Omental fat pad (tissue), 4 donors: ENCODE results near the gene TLR7. TPM values are rescaled to one million over a fixed set of nuclear protein-coding genes. Genes with fewer than 3 reads are reported as not detected.

Experiments
- ATAC-seq: fragments of 150-250 bp; one replicate; pipeline ENCODE4 v1.9.1; 2016; ENCODE audit warnings: mild to moderate bottlenecking, moderate library complexity; ENCODE audit not compliant: low FRiP score
- DNase-seq: peaks from one replicate; pipeline ENCODE4 v3.0.0-alpha.2; 2019; ENCODE audit warnings: low spot score
- total RNA-seq, 4 donors: library from RNA; depleted of rRNA; stranded (reverse); fragments of >200 nt; gene quantifications; one replicate each; pipeline ENCODE4 v1.1.0, GENCODE V29; 2016
- TF ChIP-seq, protein P1 (sequence below), 3 donors: fragments of 450-650 bp; IDR thresholded peaks; one replicate each; pipeline ENCODE4 v1.5.1; 2016 to 2017; ENCODE audit warnings: antibody characterized with exemption in 3 of 3, mild to moderate bottlenecking in 3 of 3, moderate library complexity in 2 of 3

The TLR7 gene
- total RNA-seq, 4 donors from 2014 or later = 0.32 to 1.3 (median 0.95) TPM

DNA sequence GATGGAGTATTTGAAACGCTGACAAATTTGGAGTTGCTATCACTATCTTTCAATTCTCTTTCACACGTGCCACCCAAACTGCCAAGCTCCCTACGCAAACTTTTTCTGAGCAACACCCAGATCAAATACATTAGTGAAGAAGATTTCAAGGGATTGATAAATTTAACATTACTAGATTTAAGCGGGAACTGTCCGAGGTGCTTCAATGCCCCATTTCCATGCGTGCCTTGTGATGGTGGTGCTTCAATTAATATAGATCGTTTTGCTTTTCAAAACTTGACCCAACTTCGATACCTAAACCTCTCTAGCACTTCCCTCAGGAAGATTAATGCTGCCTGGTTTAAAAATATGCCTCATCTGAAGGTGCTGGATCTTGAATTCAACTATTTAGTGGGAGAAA lies 52.7 kb downstream of the TLR7 start:
- ATAC-seq = no peak

DNA sequence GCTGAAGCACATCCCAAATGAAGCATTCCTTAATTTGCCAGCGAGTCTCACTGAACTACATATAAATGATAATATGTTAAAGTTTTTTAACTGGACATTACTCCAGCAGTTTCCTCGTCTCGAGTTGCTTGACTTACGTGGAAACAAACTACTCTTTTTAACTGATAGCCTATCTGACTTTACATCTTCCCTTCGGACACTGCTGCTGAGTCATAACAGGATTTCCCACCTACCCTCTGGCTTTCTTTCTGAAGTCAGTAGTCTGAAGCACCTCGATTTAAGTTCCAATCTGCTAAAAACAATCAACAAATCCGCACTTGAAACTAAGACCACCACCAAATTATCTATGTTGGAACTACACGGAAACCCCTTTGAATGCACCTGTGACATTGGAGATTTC lies 54.1 kb downstream of the TLR7 start:
- TF ChIP-seq, protein P1, sequence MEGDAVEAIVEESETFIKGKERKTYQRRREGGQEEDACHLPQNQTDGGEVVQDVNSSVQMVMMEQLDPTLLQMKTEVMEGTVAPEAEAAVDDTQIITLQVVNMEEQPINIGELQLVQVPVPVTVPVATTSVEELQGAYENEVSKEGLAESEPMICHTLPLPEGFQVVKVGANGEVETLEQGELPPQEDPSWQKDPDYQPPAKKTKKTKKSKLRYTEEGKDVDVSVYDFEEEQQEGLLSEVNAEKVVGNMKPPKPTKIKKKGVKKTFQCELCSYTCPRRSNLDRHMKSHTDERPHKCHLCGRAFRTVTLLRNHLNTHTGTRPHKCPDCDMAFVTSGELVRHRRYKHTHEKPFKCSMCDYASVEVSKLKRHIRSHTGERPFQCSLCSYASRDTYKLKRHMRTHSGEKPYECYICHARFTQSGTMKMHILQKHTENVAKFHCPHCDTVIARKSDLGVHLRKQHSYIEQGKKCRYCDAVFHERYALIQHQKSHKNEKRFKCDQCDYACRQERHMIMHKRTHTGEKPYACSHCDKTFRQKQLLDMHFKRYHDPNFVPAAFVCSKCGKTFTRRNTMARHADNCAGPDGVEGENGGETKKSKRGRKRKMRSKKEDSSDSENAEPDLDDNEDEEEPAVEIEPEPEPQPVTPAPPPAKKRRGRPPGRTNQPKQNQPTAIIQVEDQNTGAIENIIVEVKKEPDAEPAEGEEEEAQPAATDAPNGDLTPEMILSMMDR (IDR thresholded peaks at IDR 0.05) = no peak
- no peak for ATAC-seq

More for the DNA sequence above, 52.7 kb downstream of the TLR7 start:
- TF ChIP-seq, protein P1 (IDR thresholded peaks at IDR 0.05) = no peak
- no peak for DNase-seq

DNA sequence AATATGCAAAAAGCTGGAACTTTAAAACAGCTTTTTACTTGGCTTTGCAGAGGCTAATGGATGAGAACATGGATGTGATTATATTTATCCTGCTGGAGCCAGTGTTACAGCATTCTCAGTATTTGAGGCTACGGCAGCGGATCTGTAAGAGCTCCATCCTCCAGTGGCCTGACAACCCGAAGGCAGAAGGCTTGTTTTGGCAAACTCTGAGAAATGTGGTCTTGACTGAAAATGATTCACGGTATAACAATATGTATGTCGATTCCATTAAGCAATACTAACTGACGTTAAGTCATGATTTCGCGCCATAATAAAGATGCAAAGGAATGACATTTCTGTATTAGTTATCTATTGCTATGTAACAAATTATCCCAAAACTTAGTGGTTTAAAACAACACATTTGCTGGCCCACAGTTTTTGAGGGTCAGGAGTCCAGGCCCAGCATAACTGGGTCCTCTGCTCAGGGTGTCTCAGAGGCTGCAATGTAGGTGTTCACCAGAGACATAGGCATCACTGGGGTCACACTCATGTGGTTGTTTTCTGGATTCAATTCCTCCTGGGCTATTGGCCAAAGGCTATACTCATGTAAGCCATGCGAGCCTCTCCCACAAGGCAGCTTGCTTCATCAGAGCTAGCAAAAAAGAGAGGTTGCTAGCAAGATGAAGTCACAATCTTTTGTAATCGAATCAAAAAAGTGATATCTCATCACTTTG lies 55.2 kb downstream of the TLR7 start:
- TF ChIP-seq, protein P1 (IDR thresholded peaks at IDR 0.05) = no peak
- DNase-seq (no peak), ATAC-seq (no peak)

More for the DNA sequence above, 54.1 kb downstream of the TLR7 start:
- DNase-seq = no peak

DNA sequence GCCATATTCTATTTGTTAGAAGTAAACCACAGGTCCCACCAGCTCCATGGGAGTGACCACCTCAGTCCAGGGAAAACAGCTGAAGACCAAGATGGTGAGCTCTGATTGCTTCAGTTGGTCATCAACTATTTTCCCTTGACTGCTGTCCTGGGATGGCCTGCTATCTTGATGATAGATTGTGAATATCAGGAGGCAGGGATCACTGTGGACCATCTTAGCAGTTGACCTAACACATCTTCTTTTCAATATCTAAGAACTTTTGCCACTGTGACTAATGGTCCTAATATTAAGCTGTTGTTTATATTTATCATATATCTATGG lies 55.7 kb downstream of the TLR7 start:
- TF ChIP-seq, protein P1 (IDR thresholded peaks at IDR 0.05) = no peak
- no peak for DNase-seq
- no peak for ATAC-seq

DNA sequence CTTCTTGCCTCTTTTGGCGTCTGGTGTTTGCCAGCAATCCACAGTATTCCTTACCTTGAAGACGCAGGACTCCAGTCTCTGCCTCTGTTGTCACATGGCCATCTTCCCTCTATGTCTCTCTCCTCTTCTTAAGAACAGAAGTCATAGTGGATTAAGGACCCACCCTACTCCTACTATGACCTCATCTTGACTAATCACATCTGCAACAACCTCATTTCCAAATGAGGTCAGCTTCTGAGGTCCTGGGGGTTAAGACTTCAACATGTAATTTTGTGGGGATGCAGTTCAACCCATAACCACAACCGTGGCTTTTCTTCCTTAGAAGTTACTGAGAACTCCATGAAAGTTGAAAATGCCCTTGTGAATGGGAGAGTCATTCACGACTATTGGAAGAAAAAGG lies 62.8 kb downstream of the TLR7 start:
- no peak for DNase-seq
- no peak for ATAC-seq
- TF ChIP-seq, protein P1 (IDR thresholded peaks at IDR 0.05) = no peak

DNA sequence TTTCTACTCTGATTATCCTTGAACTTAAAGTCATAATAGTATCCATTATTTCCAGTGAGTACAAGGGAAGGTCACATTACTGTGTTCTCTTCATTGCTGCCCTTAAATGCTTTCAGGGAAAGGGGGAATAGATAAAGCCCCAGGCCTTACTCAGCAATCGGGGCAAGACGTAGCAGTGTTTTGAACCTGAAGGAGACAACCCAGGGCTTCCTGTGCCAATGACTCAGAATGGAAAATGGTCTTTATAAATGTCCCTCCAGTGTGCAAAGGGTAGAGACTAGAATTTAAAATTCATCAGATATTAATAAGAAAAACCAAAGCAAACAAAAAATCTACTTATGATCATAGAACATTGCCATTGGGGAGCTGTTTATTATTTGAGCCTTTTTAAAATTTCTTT lies 63.3 kb downstream of the TLR7 start:
- ATAC-seq (no peak), DNase-seq (no peak)
- TF ChIP-seq, protein P1 (IDR thresholded peaks at IDR 0.05) = no peak

DNA sequence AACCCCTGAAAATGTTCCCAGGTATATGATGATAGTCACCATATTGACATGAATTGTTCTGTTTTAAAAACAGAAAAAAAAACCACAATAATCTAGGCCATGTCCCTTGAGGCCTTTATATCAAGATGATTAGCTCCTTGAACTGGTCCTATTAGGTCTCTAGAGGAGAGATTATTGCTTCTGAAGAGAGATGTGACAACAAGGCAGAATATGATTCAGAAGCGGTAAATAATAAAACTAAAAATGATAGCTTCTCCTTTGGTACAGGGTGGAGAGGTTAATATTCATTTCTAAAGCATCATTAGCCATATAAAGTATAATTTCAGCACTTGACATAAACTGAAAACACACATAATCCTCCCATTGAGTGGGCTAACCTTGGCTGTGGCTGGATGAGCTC lies 65.4 kb downstream of the TLR7 start:
- no peak for ATAC-seq
- DNase-seq = no peak
- TF ChIP-seq, protein P1 (IDR thresholded peaks at IDR 0.05) = no peak
